Activated T-helper 17 cell treated with anti-CD3 and anti-CD28 coated beads, Interleukin-2, amount 50 U/mL, for 72 hours (primary cell): Measurements from ENCODE around the gene HHIPL1. TPM values are rescaled to one million over a fixed set of nuclear protein-coding genes. Genes with fewer than 3 reads are reported as not detected.
A peak's percentile ranks its signal among the peaks of the same experiment; 100 is the strongest.
"Not testable (repeated sequence)": the region's sequence is repeated elsewhere in the genome, so short reads cannot be mapped to it uniquely, and the experiment has no call there.

Experiments
- ATAC-seq: fragments of 150-1000 bp; cut with Tn5 transposase; replicated peaks from 2 replicates; pipeline ENCODE4 v1.10.0; 2021; ENCODE audit warnings: mild to moderate bottlenecking, moderate library complexity
- H3K27ac Mint-ChIP-seq: one replicate; pipeline ENCODE4 v1.8.0; 2022; ENCODE audit warnings: mixed read lengths
- H3K27me3 Mint-ChIP-seq: one replicate; pipeline ENCODE4 v1.8.0; 2022; ENCODE audit warnings: mixed read lengths
- H3K36me3 Mint-ChIP-seq: one replicate; pipeline ENCODE4 v1.8.0; 2022; ENCODE audit warnings: low read depth, mild to moderate bottlenecking, mixed read lengths
- H3K4me1 Mint-ChIP-seq: one replicate; pipeline ENCODE4 v1.8.0; 2022; ENCODE audit warnings: mixed read lengths
- H3K4me3 Mint-ChIP-seq: one replicate; pipeline ENCODE4 v1.8.0; 2022; ENCODE audit warnings: mild to moderate bottlenecking, mixed read lengths
- H3K9me3 Mint-ChIP-seq: one replicate; pipeline ENCODE4 v1.8.0; 2022; ENCODE audit warnings: mixed read lengths
- total RNA-seq, 2 donors: library from RNA; stranded (reverse); gene quantifications; one replicate each; pipeline ENCODE4 v1.2.3, GENCODE V29; 2022

Gene HHIPL1
- total RNA-seq, 2 donors from 2014 or later: 0.19 TPM; not detected in 1

DNA sequence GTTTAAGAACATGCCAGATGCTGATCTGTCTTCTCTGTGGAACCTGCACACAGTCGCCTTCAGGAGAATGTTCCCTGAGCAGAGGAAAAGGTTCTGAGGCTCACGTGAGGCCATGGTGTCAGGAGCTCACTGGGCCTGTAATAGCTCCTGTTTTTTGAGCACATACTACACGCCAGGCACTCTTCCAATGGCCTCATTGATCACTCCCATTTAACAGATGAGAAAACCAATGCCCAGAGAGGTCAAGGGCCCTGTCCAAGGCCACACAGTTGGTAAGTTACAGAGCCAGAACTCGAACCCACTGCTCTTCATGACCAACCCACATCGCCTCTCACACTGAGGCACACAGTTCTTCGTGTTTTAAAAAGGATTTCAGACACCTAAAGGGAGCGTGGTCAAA is 7.3 kb upstream of the HHIPL1 start:
- Mint-ChIP-seq H3K27ac (no peak overlapping the region), H3K4me3 (no peak overlapping the region), H3K9me3 (no peaks in the 10 kb centered on the region), H3K4me1 (no peaks in the 10 kb centered on the region), H3K27me3 (peaks cover 6% of the 10 kb centered on the region), H3K36me3 (no peaks in the 10 kb centered on the region)
- no peak for ATAC-seq

- H3K36me3 Mint-ChIP-seq, ATAC-seq: not testable (repeated sequence)
Observed at GRCh38 chr14:99642771-99643170, 2.2 kb upstream of the HHIPL1 start.

GRCh38 chr14:99643343-99643742 is 1.6 kb upstream of the HHIPL1 start:
- Mint-ChIP-seq H3K27me3 (peaks cover 7% of the 10 kb centered on the region), H3K4me3 (no peak overlapping the region), H3K36me3 (no peaks in the 10 kb centered on the region), H3K27ac (no peak overlapping the region), H3K9me3 (no peaks in the 10 kb centered on the region), H3K4me1 (no peaks in the 10 kb centered on the region)
- peak; percentile 16 for ATAC-seq

More at GRCh38 chr14:99642771-99643170, 2.2 kb upstream of the HHIPL1 start:
- not testable (repeated sequence) for H3K9me3 Mint-ChIP-seq, H3K4me1 Mint-ChIP-seq, H3K27me3 Mint-ChIP-seq, H3K27ac Mint-ChIP-seq, H3K4me3 Mint-ChIP-seq

DNA sequence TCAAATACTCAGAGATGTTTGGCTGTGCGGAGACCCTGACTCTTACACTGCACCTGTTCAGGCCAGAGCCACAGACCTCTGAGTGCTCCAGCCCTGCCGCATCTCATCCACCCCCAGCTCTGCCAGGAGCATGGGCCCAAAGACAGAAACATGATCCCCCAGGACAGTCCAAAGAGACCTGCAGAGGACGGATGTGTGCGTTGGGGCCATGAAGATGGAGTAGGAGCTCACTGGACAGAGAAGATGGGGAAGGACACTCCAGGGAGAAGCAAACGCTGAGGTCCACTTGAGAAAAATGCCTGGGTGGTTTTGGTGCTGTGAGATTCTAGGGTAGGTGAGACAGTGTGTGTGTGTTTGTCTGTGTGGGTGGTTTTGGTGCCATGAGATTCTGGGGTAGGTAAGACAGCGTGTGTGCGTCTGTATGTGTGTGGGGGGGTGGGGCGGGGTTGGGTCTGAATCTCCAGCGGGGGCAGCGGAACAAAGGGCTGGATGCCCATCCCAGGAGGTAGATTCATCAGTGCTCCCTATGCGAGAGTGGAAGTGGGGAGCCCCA is 818 bp upstream of the HHIPL1 start:
- ATAC-seq: no peak
- Mint-ChIP-seq H3K27me3 (peaks cover 8% of the 10 kb centered on the region), H3K4me1 (no peaks in the 10 kb centered on the region), H3K4me3 (peak overlapping the region; percentile 2), H3K27ac (no peak overlapping the region), H3K36me3 (no peaks in the 10 kb centered on the region), H3K9me3 (no peaks in the 10 kb centered on the region)

- no peak for ATAC-seq
- H3K27ac Mint-ChIP-seq: no peak overlapping the region
- peak overlapping the region; percentile 31 for H3K4me3 Mint-ChIP-seq
- no peaks in the 10 kb centered on the region for H3K9me3 Mint-ChIP-seq
- H3K36me3 Mint-ChIP-seq: no peaks in the 10 kb centered on the region
- H3K27me3 Mint-ChIP-seq: peaks cover 9% of the 10 kb centered on the region
- no peaks in the 10 kb centered on the region for H3K4me1 Mint-ChIP-seq
Observed at GRCh38 chr14:99645545-99646505, 896 bp downstream of the HHIPL1 start.

- H3K4me3 Mint-ChIP-seq: no peak overlapping the region
- H3K27me3 Mint-ChIP-seq: peaks cover 18% of the 10 kb centered on the region
- no peaks in the 10 kb centered on the region for H3K4me1 Mint-ChIP-seq
- H3K36me3 Mint-ChIP-seq: no peaks in the 10 kb centered on the region
- no peaks in the 10 kb centered on the region for H3K9me3 Mint-ChIP-seq
- no peak overlapping the region for H3K27ac Mint-ChIP-seq
- ATAC-seq: no peak
Observed at GRCh38 chr14:99647411-99647810, 2.5 kb downstream of the HHIPL1 start.

- Mint-ChIP-seq H3K36me3 (no peaks in the 10 kb centered on the region), H3K4me1 (no peaks in the 10 kb centered on the region), H3K27me3 (peaks cover 18% of the 10 kb centered on the region), H3K27ac (no peak overlapping the region), H3K9me3 (no peaks in the 10 kb centered on the region), H3K4me3 (no peak overlapping the region)
- no peak for ATAC-seq
Observed at GRCh38 chr14:99648027-99648784, 3.3 kb downstream of the HHIPL1 start.

DNA sequence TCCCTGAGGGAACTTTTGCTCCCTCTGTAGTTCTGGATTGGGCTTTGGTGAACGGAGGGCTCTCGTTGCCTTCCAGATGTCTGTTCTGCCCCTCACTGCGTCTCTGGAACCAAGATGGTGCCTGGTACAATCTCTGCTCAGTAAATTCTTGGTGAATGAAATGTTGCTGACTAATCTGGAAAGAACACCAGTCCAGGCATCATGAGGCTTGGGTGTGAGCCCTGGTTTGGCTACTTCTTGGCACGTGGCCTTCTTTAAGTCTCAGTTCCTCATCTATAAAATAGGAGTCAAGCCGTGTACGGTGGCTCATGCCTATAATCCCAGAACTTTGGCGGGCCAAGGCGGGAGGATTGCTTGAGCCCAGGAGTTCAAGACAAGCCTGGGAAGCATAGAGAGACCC is 4.3 kb downstream of the HHIPL1 start:
- H3K27ac Mint-ChIP-seq: no peak overlapping the region
- no peak for ATAC-seq
- no peaks in the 10 kb centered on the region for H3K4me1 Mint-ChIP-seq
- H3K27me3 Mint-ChIP-seq: peaks cover 18% of the 10 kb centered on the region
- no peak overlapping the region for H3K4me3 Mint-ChIP-seq
- no peaks in the 10 kb centered on the region for H3K9me3 Mint-ChIP-seq
- H3K36me3 Mint-ChIP-seq: no peaks in the 10 kb centered on the region

- Mint-ChIP-seq H3K27ac (no peak overlapping the region), H3K9me3 (no peaks in the 10 kb centered on the region), H3K27me3 (peaks cover 20% of the 10 kb centered on the region), H3K4me1 (no peaks in the 10 kb centered on the region), H3K36me3 (no peaks in the 10 kb centered on the region), H3K4me3 (no peak overlapping the region)
- ATAC-seq: no peak
Observed at GRCh38 chr14:99649643-99650042, 4.7 kb downstream of the HHIPL1 start.

DNA sequence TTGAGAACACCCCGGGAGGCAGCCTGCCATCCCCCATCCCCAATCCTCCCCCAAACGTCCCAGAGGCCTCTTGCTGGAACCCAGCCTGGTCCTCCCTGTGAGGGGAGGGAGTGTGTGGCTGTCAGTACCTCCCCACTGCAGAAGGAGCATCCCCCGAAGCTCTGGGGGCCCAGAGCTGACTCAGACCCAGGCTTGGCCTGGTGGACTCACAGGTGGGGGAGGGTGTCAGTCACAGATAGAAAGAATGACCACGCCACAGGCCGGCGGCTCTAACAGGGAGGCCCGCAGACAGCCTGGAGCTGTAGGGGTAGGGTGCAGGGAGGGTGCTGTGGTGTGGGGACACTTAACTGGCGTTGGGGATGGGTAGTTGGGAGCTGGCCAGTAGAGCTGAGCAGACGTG is 5.3 kb downstream of the HHIPL1 start:
- ATAC-seq: no peak
- Mint-ChIP-seq H3K4me1 (no peaks in the 10 kb centered on the region), H3K27me3 (peaks cover 22% of the 10 kb centered on the region), H3K27ac (no peak overlapping the region), H3K9me3 (no peaks in the 10 kb centered on the region), H3K4me3 (no peak overlapping the region), H3K36me3 (no peaks in the 10 kb centered on the region)

DNA sequence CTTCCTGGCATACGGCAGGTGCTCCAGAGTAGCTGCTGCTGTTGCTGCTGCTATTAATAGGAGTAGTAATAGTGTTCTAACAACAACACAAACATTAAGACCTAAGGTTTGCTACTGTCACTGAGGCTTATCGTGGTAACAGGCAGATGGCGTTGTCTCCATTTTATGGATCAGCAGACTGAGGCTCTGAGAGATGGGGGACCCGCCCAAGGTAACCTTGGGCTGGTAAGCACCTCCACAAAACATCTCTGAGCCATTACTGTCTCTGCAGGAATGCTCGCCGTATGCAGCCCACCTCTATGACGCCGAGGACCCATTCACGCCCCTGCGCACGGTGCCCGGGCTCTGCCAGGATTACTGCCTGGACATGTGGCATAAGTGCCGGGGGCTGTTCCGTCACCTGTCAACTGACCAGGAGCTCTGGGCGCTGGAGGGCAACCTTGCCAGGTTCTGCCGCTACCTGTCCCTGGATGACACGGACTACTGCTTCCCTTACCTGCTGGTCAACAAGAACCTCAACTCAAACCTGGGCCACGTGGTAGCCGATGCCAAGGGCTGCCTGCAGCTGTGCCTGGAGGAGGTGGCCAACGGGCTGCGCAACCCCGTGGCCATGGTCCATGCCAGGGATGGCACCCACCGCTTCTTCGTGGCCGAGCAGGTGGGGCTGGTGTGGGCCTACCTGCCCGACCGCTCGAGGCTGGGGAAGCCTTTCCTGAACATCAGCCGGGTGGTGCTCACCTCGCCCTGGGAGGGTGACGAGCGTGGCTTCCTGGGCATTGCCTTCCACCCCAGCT is 7.2 kb downstream of the HHIPL1 start:
- H3K9me3 Mint-ChIP-seq: no peaks in the 10 kb centered on the region
- H3K4me3 Mint-ChIP-seq: no peak overlapping the region
- H3K27ac Mint-ChIP-seq: no peak overlapping the region
- H3K4me1 Mint-ChIP-seq: no peaks in the 10 kb centered on the region
- ATAC-seq: no peak
- H3K27me3 Mint-ChIP-seq: peaks cover 27% of the 10 kb centered on the region
- H3K36me3 Mint-ChIP-seq: no peaks in the 10 kb centered on the region

GRCh38 chr14:99654235-99654985 is 9.5 kb downstream of the HHIPL1 start:
- H3K36me3 Mint-ChIP-seq: no peaks in the 10 kb centered on the region
- no peak for ATAC-seq
- no peak overlapping the region for H3K4me3 Mint-ChIP-seq
- H3K9me3 Mint-ChIP-seq: no peaks in the 10 kb centered on the region
- H3K27ac Mint-ChIP-seq: no peak overlapping the region
- H3K27me3 Mint-ChIP-seq: peaks cover 39% of the 10 kb centered on the region
- H3K4me1 Mint-ChIP-seq: no peaks in the 10 kb centered on the region

DNA sequence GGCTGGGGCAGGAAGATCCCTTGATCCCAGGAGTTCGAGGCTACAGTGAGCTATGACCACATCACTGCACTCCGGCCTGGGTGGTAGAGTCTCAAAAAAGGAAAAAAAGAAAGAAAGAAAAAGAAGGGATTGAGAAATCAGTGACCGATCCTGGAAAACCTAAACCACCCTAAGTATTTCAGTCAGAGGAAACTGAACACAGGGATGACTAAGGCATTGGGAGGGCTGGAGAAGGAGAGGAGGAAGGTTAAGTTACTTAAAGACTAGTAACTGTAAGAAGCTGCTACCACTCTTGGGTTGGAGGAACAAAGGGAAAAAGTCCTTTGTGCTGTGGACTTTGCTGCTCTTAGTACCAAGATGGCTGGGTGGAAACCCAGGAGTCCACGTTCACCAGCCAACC is 10.6 kb downstream of the HHIPL1 start:
- H3K4me3 Mint-ChIP-seq: no peak overlapping the region
- H3K27ac Mint-ChIP-seq: no peak overlapping the region
- H3K27me3 Mint-ChIP-seq: peaks cover 43% of the 10 kb centered on the region
- no peaks in the 10 kb centered on the region for H3K9me3 Mint-ChIP-seq
- no peak for ATAC-seq
- H3K36me3 Mint-ChIP-seq: no peaks in the 10 kb centered on the region
- H3K4me1 Mint-ChIP-seq: no peaks in the 10 kb centered on the region
